ENCODE data around the gene SRPX2.

SRPX2 gene

GRCh38 chrX:100643956-100644860 is at the start of gene SRPX2:
SRPX2 (plus strand) TSS chrX:100644199; CDS start chrX:100646323, 2,124 bp downstream.
- DNase-seq, result no peak

GRCh38 chrX:100596601-100597000 is 47.4 kb upstream of the SRPX2 start:
- DNase-seq, result no peak

GRCh38 chrX:100599456-100599855 is 44.5 kb upstream of the SRPX2 start:
- no peak for DNase-seq

GRCh38 chrX:100600340-100600739 is 43.7 kb upstream of the SRPX2 start:
- no peak for DNase-seq

- DNase-seq, result no peak
These were observed 43.2 kb upstream of the SRPX2 start for GRCh38 chrX:100600758-100601157.

GRCh38 chrX:100606753-100607152 is 37.2 kb upstream of the SRPX2 start:
- DNase-seq, result no peak

- no peak for DNase-seq
These were observed 34.4 kb upstream of the SRPX2 start for GRCh38 chrX:100609591-100609990.

- DNase-seq, result no peak
These were observed 32.0 kb upstream of the SRPX2 start for GRCh38 chrX:100611951-100612350.

GRCh38 chrX:100615005-100615404 is 29.0 kb upstream of the SRPX2 start:
- DNase-seq, result no peak

- DNase-seq, result no peak
These were observed 21.0 kb upstream of the SRPX2 start for GRCh38 chrX:100623001-100623400.

- DNase-seq, result peak in 1 of 2 experiments; percentile 4
These were observed 18.0 kb upstream of the SRPX2 start for GRCh38 chrX:100625985-100626491.

- no peak for DNase-seq
These were observed 9.0 kb upstream of the SRPX2 start for GRCh38 chrX:100635040-100635439.

GRCh38 chrX:100635989-100636320 is 8.0 kb upstream of the SRPX2 start:
- DNase-seq, result no peak

GRCh38 chrX:100636321-100636991 is 7.5 kb upstream of the SRPX2 start, which contains the start of gene TSPAN6:
TSPAN6 (minus strand) TSS chrX:100636806; CDS start chrX:100636694, 112 bp downstream.
- peak; percentile 71 to 79 for DNase-seq

GRCh38 chrX:100642290-100642689 is 1.7 kb upstream of the SRPX2 start:
- no peak for DNase-seq

GRCh38 chrX:100643212-100643611 is 787 bp upstream of the SRPX2 start:
- DNase-seq, result no peak

GRCh38 chrX:100645106-100645505 is 1.1 kb downstream of the SRPX2 start:
- DNase-seq, result no peak

GRCh38 chrX:100647095-100647494 is 3.1 kb downstream of the SRPX2 start:
- no peak for DNase-seq

GRCh38 chrX:100647739-100648138 is 3.7 kb downstream of the SRPX2 start:
- no peak for DNase-seq

- DNase-seq, result no peak
These were observed 4.7 kb downstream of the SRPX2 start for GRCh38 chrX:100648458-100649417.

- DNase-seq, result no peak
These were observed 5.8 kb downstream of the SRPX2 start for GRCh38 chrX:100649550-100650356.

- no peak for DNase-seq
These were observed 6.8 kb downstream of the SRPX2 start for GRCh38 chrX:100650841-100651240.

Measured in activated CD4-positive, alpha-beta T cell treated with anti-CD3 and anti-CD28 coated beads, Interleukin-2, amount 50 U/mL, for 48 hours (primary cell).